ENCODE measurements around the gene ERLEC1.

- TF ChIP-seq CTCF (IDR thresholded peaks at IDR 0.05; ENCODE audit: low read depth, low read length) (no peak), POLR2A (IDR thresholded peaks at IDR 0.05; ENCODE audit: extremely low read depth, insufficient read length) (no peak), MAX (IDR thresholded peaks at IDR 0.05; ENCODE audit: low read depth, low read length) (no peak)
Observed at GRCh38 chr2:53863538-53864227, 76.8 kb downstream of the ERLEC1 start.

Measured in NB4 (cell line).